HUES6 (cell line): ENCODE measurements around the gene MARCKS.
A peak's percentile ranks its signal among the peaks of the same experiment; 100 is the strongest.

Source experiments
- H3K27ac ChIP-seq: 2 replicates; pipeline ENCODE4 v1.7.0; 2013; ENCODE audit warnings: low read depth, mild to moderate bottlenecking, low read length, inconsistent platforms
- H3K27me3 ChIP-seq: 2 replicates; pipeline ENCODE4 v1.6.1; 2013; ENCODE audit warnings: low read length; ENCODE audit not compliant: control insufficient read depth, insufficient read depth
- H3K36me3 ChIP-seq: 2 replicates; pipeline ENCODE4 v1.6.1; 2013; ENCODE audit warnings: low read length; ENCODE audit not compliant: control insufficient read depth, insufficient read depth
- H3K4me1 ChIP-seq: 2 replicates; pipeline ENCODE4 v1.6.1; 2013; ENCODE audit warnings: low read length; ENCODE audit not compliant: control insufficient read depth, insufficient read depth
- H3K4me3 ChIP-seq: 2 replicates; pipeline ENCODE4 v1.5.1; 2013; ENCODE audit warnings: low read depth, low read length
- H3K9ac ChIP-seq: one replicate; pipeline ENCODE4 v1.6.1; 2013; ENCODE audit warnings: mild to moderate bottlenecking, low read length
- H3K9me3 ChIP-seq: 2 replicates; pipeline ENCODE4 v1.6.1; 2013; ENCODE audit warnings: low read depth, low read length; ENCODE audit not compliant: control insufficient read depth, insufficient read depth

Gene MARCKS, protein sequence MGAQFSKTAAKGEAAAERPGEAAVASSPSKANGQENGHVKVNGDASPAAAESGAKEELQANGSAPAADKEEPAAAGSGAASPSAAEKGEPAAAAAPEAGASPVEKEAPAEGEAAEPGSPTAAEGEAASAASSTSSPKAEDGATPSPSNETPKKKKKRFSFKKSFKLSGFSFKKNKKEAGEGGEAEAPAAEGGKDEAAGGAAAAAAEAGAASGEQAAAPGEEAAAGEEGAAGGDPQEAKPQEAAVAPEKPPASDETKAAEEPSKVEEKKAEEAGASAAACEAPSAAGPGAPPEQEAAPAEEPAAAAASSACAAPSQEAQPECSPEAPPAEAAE

DNA sequence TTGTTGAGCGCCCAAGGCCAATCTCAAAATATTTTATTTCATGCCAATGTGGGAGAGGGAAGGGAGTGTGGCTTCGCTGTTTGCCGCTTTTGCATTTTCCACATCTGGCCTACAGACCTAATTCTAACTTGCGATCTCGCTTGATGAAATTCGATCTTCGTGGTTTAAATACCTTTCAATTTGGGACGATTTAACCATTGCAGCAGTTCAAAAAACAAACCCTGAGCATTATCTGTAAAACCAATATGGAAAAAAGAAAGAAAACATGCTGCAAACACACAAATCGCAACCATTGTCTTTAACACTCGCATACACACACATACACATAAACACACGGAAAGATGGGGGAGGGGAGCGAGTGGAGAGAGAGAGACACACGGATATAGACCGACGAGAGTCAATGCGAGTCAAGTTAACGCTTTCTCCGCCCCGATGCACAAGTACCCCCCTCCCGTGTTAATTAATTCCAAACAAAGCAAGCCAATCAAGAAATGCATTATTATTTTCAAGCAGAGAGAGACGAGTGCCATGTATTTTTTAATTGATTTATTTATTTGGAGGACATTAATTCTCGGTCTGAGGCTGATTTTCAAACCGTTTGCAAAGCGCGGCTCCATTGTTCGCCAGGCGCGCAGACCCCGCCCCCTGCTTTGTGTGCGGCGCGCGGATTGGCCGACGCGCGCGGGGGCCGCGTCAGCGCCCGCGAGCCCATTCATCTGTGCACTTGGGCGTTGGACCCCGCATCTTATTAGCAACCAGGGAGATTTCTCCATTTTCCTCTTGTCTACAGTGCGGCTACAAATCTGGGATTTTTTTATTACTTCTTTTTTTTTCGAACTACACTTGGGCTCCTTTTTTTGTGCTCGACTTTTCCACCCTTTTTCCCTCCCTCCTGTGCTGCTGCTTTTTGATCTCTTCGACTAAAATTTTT lies at the start of gene MARCKS:
Gene MARCKS, plus strand, starts transcription at position 721 of the 931 bp plus-strand sequence. CDS start 401 bp downstream, outside the sequence.
- peak within 1 kb of the TSS; percentile 93 for H3K4me3 ChIP-seq
- H3K4me1 ChIP-seq, result peaks cover 4% of the 10 kb centered on the region; the same call in 1 of the 2 replicates
- H3K27me3 ChIP-seq, result peaks cover 45% of the 10 kb centered on the region

GRCh38 chr6:113809826-113810225 lies 47.3 kb upstream of the MARCKS start:
- H3K9ac ChIP-seq, result no peak overlapping the region
- H3K27ac ChIP-seq, result no peak overlapping the region
- no peaks in the 10 kb centered on the region for H3K27me3 ChIP-seq
- no peaks in the 10 kb centered on the region for H3K36me3 ChIP-seq
- no peak overlapping the region for H3K4me3 ChIP-seq
- peaks cover 6% of the 10 kb centered on the region; the same call in 1 of the 2 replicates for H3K9me3 ChIP-seq
- H3K4me1 ChIP-seq, result no peaks in the 10 kb centered on the region

More for the DNA sequence above, at the start of gene MARCKS:
- Histone ChIP-seq H3K9me3 (no peaks in the 10 kb centered on the region), H3K27ac (peak within 1 kb of the TSS; percentile 97), H3K36me3 (peaks cover 13% of the 10 kb centered on the region), H3K9ac (peak within 1 kb of the TSS; percentile 96)

- H3K27ac ChIP-seq, result no peak overlapping the region
- H3K4me3 ChIP-seq, result no peak overlapping the region
- H3K4me1 ChIP-seq, result no peaks in the 10 kb centered on the region
- H3K27me3 ChIP-seq, result no peaks in the 10 kb centered on the region
- peaks cover 6% of the 10 kb centered on the region; the same call in 1 of the 2 replicates for H3K9me3 ChIP-seq
- H3K9ac ChIP-seq, result no peak overlapping the region
- H3K36me3 ChIP-seq, result no peaks in the 10 kb centered on the region
Observed at GRCh38 chr6:113813142-113813541, 44.0 kb upstream of the MARCKS start.

DNA sequence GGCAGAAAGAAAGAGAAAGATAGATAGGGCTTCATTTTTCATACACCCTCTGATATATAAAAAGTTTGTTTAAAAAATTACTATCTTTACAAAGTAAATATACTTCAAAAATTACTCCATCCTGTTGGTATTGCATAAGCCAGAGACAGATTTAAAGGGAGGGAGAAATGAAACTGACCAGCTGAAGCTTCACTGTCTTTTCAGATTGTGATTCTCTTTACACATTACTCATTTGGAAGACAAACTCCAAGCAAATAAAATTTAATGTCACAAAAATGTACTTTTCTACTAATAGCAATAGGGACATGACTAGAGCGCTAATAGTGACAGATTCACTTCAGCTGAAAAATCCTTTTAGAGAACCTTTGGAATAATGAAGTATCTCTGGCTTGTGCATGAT lies 38.6 kb upstream of the MARCKS start:
- Histone ChIP-seq H3K4me1 (no peaks in the 10 kb centered on the region), H3K9ac (no peak overlapping the region), H3K27me3 (no peaks in the 10 kb centered on the region), H3K27ac (no peak overlapping the region), H3K4me3 (no peak overlapping the region), H3K36me3 (no peaks in the 10 kb centered on the region), H3K9me3 (no peaks in the 10 kb centered on the region)

DNA sequence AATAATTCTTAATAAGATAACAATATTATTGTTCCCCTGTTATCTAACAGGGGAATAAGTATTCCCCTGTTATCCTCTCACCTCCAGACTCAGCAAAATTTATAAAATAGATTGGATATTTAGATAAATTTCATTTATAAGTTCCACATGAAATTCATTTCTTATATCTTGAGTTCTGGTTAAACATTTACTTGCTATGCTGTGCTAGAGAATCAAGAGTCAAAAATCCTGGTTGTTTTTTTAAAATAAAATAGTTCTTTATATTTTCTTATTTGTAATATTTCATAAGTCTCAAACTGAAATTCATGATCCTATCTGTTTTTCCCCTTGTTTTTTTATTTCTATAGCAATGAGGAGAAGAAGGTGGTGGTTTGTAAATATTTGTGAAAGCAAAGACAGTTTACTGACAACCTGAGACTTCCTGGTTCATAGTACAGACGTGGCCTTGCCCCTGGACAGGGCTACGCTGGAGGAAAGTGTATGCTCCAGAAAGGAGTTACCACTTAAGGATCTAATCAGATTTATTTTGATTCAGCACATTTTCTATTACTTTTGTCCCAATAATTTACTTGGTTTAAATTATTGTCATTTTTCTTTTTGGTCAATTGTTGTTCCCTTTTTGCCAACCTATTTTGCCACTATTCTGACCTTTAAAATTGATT lies 37.8 kb upstream of the MARCKS start:
- H3K27ac ChIP-seq, result no peak overlapping the region
- no peaks in the 10 kb centered on the region for H3K27me3 ChIP-seq
- no peaks in the 10 kb centered on the region for H3K9me3 ChIP-seq
- no peak overlapping the region for H3K9ac ChIP-seq
- H3K4me1 ChIP-seq, result no peaks in the 10 kb centered on the region
- H3K4me3 ChIP-seq, result no peak overlapping the region
- no peaks in the 10 kb centered on the region for H3K36me3 ChIP-seq

- H3K36me3 ChIP-seq, result no peaks in the 10 kb centered on the region
- H3K9ac ChIP-seq, result no peak overlapping the region
- H3K4me1 ChIP-seq, result no peaks in the 10 kb centered on the region
- H3K27ac ChIP-seq, result no peak overlapping the region
- no peaks in the 10 kb centered on the region for H3K27me3 ChIP-seq
- no peak overlapping the region for H3K4me3 ChIP-seq
- H3K9me3 ChIP-seq, result no peaks in the 10 kb centered on the region
Observed at GRCh38 chr6:113820761-113821160, 36.4 kb upstream of the MARCKS start.

GRCh38 chr6:113821445-113821844 lies 35.7 kb upstream of the MARCKS start:
- H3K9me3 ChIP-seq, result no peaks in the 10 kb centered on the region
- H3K4me1 ChIP-seq, result no peaks in the 10 kb centered on the region
- no peaks in the 10 kb centered on the region for H3K27me3 ChIP-seq
- no peaks in the 10 kb centered on the region for H3K36me3 ChIP-seq
- H3K4me3 ChIP-seq, result no peak overlapping the region
- no peak overlapping the region for H3K27ac ChIP-seq
- H3K9ac ChIP-seq, result no peak overlapping the region

DNA sequence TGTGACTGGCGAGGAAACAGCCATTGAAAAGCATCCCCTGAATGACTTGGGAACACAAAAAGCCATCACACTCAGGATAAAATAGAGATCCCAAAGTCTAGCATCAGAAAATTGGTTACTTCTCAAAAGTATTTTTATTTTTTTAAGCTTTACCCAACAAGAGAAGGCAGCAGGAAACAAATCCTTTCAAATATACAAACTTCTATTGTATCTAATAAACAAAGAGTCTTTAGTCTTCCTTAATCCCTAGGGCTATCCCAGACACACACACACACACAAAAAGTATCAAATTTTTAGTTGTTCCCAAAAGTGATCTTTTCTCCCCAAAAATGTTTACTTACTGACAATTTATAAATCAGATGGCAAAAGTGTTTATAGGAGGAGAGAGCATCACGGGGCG lies 33.2 kb upstream of the MARCKS start:
- Histone ChIP-seq H3K27me3 (no peaks in the 10 kb centered on the region), H3K36me3 (no peaks in the 10 kb centered on the region), H3K4me3 (no peak overlapping the region), H3K9ac (no peak overlapping the region), H3K4me1 (no peaks in the 10 kb centered on the region), H3K27ac (no peak overlapping the region), H3K9me3 (no peaks in the 10 kb centered on the region)

GRCh38 chr6:113824411-113824810 lies 32.7 kb upstream of the MARCKS start:
- H3K27ac ChIP-seq, result no peak overlapping the region
- H3K9ac ChIP-seq, result no peak overlapping the region
- no peak overlapping the region for H3K4me3 ChIP-seq
- H3K9me3 ChIP-seq, result no peaks in the 10 kb centered on the region
- H3K36me3 ChIP-seq, result no peaks in the 10 kb centered on the region
- no peaks in the 10 kb centered on the region for H3K27me3 ChIP-seq
- H3K4me1 ChIP-seq, result no peaks in the 10 kb centered on the region

- no peaks in the 10 kb centered on the region for H3K27me3 ChIP-seq
- no peaks in the 10 kb centered on the region for H3K9me3 ChIP-seq
- H3K9ac ChIP-seq, result no peak overlapping the region
- no peak overlapping the region for H3K4me3 ChIP-seq
- no peaks in the 10 kb centered on the region for H3K4me1 ChIP-seq
- H3K27ac ChIP-seq, result no peak overlapping the region
- H3K36me3 ChIP-seq, result no peaks in the 10 kb centered on the region
Observed at GRCh38 chr6:113824866-113825265, 32.3 kb upstream of the MARCKS start.
